K562 (cell line): ENCODE data around the gene HAGHL. TPM values are rescaled to one million over a fixed set of nuclear protein-coding genes. Genes with fewer than 3 reads are reported as not detected.
A peak's percentile ranks its signal among the peaks of the same experiment; 100 is the strongest.

Experiments
- ATF7 ChIP-seq: fragments of 450-650 bp; IDR thresholded peaks from 2 replicates; pipeline ENCODE4 v1.7.1; 2014; ENCODE audit warnings: mild to moderate bottlenecking, moderate library complexity
- CCNT2 ChIP-seq: IDR thresholded peaks from 2 replicates; pipeline ENCODE4 v1.6.1; 2011; ENCODE audit warnings: borderline replicate concordance, low read depth, mild to moderate bottlenecking, moderate library complexity, mixed read lengths, low read length; ENCODE audit not compliant: insufficient read length; ENCODE audit errors: extremely low read depth
- KLF1 ChIP-seq: fragments of 450-650 bp; IDR thresholded peaks from 2 replicates; pipeline ENCODE4 v1.6.1; 2016; ENCODE audit warnings: missing genetic modification characterization, missing compliant biosample characterization
- POLR2G ChIP-seq: fragments of 200-400 bp; formaldehyde crosslinking; IDR thresholded peaks from 2 replicates; pipeline ENCODE4 v1.6.1; 2017; ENCODE audit warnings: low read depth, mild to moderate bottlenecking, antibody characterized with exemption, low read length, moderate library complexity
- RBBP5 ChIP-seq: fragments of 200-600 bp; sonication (generic); IDR thresholded peaks from 2 replicates; pipeline ENCODE4 v1.6.1; 2012; ENCODE audit warnings: borderline replicate concordance, mild to moderate bottlenecking, low read length, control low read depth, inconsistent platforms; ENCODE audit not compliant: insufficient read depth, poor library complexity, severe bottlenecking
- SMAD2 ChIP-seq: fragments of 150-350 bp; IDR thresholded peaks from 2 replicates; pipeline ENCODE4 v1.6.1; 2014; ENCODE audit warnings: low read depth, mild to moderate bottlenecking, low read length
- ZFX ChIP-seq: sonication (generic); formaldehyde crosslinking; IDR thresholded peaks from 2 replicates; pipeline ENCODE4 v1.8.0; 2022; ENCODE audit warnings: mild to moderate bottlenecking, missing genetic modification reagents, moderate library complexity
- polyA plus RNA-seq, 8 experiments: library from polyadenylated mRNA; depleted of rRNA in 4 of 8; stranded (reverse) in 5 of 8; unstranded in 3 of 8; fragments of >200 nt; fragmentation: Nextera tagmentation in 2 of 8; fragmentation: Illumina TruSeq in 1 of 8; extraction: Ambion mirVana in 2 of 8; extraction: Trizol in 1 of 8; gene quantifications; 2 replicates each; pipeline versions ENCODE4 v1.2.1 to v1.2.3, GENCODE V29; 2011 to 2014; ENCODE audit warnings: inconsistent platforms in 1 of 8, missing spikeins in 1 of 8
- total RNA-seq, 7 experiments: library from RNA; depleted of rRNA in 6 of 7; stranded (reverse); fragments of >200 nt in 6 of 7; fragmentation: Illumina TruSeq in 2 of 7; extraction: Trizol in 2 of 7; gene quantifications; 2 replicates each; pipeline versions ENCODE4 v1.2.1 to v1.2.3, GENCODE V29; 2011 to 2021; ENCODE audit warnings: low replicate concordance in 1 of 7
- TF ChIP-seq, protein P1 (sequence below), 3 experiments: fragments of 200-800 bp in 1 of 3; fragments of 250-450 bp in 1 of 3; fragments of 450-650 bp in 1 of 3; sonication (Bioruptor Pico) in 1 of 3; sonication (Bioruptor generic) in 1 of 3; formaldehyde crosslinking in 1 of 3; IDR thresholded peaks; 2 replicates each; pipeline versions ENCODE4 v1.6.1 to v1.8.0; 2016 to 2022; ENCODE audit warnings: mild to moderate bottlenecking in 2 of 3, missing genetic modification characterization in 2 of 3, missing compliant biosample characterization in 1 of 3, moderate library complexity in 1 of 3
- TF ChIP-seq, protein P2 (sequence below), 2 experiments: IDR thresholded peaks; 2 replicates each; pipeline ENCODE4 v1.6.1; 2012; ENCODE audit warnings: improper control_type of control experiment in 2 of 2, low read depth in 2 of 2, low read length in 2 of 2, borderline replicate concordance in 1 of 2
- TF ChIP-seq, protein P3 (sequence below): fragments of 450-650 bp; formaldehyde crosslinking; conservative IDR thresholded peaks from 2 replicates; pipeline ENCODE4 v1.4.0; 2022; ENCODE audit warnings: mild to moderate bottlenecking, missing genetic modification characterization

Gene HAGHL
- total and polyA plus RNA-seq, 9 of the 15 experiments (the other 6 are each of a cell fraction or from before 2014, with no cell fraction given) = 0.31 to 83.4 (median 20.7) TPM

DNA sequence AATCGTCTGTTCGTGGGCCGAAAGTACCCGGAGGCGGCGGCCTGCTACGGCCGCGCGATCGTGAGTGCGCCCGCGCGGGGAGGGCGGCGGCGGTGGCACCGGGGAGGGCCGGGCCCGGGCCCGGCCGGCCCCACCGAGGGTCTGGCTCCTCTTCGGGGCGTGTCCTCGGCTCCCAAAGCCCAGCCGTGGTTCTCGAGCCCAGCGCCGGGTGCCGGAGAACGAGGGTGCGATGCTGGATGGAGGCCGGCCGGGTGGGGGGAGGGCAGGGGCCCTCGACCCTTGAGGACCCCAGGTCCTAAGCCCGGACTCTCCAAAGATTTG lies 46.3 kb upstream of the HAGHL start (continued):
- TF ChIP-seq CCNT2 (peak; percentile 34), RBBP5 (peak; percentile 9), ZFX (CRISPR knock-in tag) (0 out of 2 replicates have a peak, but pooled peaks have one; percentile 6), POLR2G (0 out of 2 replicates have a peak, but pooled peaks have one; percentile 6), KLF1 (tag) (0 out of 2 replicates have a peak, but pooled peaks have one; percentile 3), SMAD2 (no peak), ATF7 (no peak)
- TF ChIP-seq, protein P1, sequence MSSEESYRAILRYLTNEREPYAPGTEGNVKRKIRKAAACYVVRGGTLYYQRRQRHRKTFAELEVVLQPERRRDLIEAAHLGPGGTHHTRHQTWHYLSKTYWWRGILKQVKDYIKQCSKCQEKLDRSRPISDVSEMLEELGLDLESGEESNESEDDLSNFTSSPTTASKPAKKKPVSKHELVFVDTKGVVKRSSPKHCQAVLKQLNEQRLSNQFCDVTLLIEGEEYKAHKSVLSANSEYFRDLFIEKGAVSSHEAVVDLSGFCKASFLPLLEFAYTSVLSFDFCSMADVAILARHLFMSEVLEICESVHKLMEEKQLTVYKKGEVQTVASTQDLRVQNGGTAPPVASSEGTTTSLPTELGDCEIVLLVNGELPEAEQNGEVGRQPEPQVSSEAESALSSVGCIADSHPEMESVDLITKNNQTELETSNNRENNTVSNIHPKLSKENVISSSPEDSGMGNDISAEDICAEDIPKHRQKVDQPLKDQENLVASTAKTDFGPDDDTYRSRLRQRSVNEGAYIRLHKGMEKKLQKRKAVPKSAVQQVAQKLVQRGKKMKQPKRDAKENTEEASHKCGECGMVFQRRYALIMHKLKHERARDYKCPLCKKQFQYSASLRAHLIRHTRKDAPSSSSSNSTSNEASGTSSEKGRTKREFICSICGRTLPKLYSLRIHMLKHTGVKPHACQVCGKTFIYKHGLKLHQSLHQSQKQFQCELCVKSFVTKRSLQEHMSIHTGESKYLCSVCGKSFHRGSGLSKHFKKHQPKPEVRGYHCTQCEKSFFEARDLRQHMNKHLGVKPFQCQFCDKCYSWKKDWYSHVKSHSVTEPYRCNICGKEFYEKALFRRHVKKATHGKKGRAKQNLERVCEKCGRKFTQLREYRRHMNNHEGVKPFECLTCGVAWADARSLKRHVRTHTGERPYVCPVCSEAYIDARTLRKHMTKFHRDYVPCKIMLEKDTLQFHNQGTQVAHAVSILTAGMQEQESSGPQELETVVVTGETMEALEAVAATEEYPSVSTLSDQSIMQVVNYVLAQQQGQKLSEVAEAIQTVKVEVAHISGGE (CRISPR knock-in tag; IDR thresholded peaks at IDR 0.05) = peak in 1 of 3 experiments; percentile 6; a peak in 1 of 6 replicates
- TF ChIP-seq, protein P2, sequence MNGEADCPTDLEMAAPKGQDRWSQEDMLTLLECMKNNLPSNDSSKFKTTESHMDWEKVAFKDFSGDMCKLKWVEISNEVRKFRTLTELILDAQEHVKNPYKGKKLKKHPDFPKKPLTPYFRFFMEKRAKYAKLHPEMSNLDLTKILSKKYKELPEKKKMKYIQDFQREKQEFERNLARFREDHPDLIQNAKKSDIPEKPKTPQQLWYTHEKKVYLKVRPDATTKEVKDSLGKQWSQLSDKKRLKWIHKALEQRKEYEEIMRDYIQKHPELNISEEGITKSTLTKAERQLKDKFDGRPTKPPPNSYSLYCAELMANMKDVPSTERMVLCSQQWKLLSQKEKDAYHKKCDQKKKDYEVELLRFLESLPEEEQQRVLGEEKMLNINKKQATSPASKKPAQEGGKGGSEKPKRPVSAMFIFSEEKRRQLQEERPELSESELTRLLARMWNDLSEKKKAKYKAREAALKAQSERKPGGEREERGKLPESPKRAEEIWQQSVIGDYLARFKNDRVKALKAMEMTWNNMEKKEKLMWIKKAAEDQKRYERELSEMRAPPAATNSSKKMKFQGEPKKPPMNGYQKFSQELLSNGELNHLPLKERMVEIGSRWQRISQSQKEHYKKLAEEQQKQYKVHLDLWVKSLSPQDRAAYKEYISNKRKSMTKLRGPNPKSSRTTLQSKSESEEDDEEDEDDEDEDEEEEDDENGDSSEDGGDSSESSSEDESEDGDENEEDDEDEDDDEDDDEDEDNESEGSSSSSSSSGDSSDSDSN (IDR thresholded peaks at IDR 0.05; ENCODE audit: borderline replicate concordance in 1 of 2, low read depth in 2 of 2, low read length in 2 of 2) = 0 out of 4 replicates have a peak, but pooled peaks of 1 of the 2 experiments have one; percentile 27
- TF ChIP-seq, protein P3, sequence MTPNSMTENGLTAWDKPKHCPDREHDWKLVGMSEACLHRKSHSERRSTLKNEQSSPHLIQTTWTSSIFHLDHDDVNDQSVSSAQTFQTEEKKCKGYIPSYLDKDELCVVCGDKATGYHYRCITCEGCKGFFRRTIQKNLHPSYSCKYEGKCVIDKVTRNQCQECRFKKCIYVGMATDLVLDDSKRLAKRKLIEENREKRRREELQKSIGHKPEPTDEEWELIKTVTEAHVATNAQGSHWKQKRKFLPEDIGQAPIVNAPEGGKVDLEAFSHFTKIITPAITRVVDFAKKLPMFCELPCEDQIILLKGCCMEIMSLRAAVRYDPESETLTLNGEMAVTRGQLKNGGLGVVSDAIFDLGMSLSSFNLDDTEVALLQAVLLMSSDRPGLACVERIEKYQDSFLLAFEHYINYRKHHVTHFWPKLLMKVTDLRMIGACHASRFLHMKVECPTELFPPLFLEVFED (CRISPR knock-in tag) = no peak
